GM11168 (cell line): ENCODE data around the gene BTBD16.

ENCODE experiments used
- in situ Hi-C: fragments of 300-500 bp; cut with MboI; formaldehyde crosslinking; loops from one replicate; pipeline ENCODE4 v1.12.0; 2022; ENCODE audit warnings: low sequenced_read_pairs; ENCODE audit not compliant: unreplicated experiment

The BTBD16 gene

DNA sequence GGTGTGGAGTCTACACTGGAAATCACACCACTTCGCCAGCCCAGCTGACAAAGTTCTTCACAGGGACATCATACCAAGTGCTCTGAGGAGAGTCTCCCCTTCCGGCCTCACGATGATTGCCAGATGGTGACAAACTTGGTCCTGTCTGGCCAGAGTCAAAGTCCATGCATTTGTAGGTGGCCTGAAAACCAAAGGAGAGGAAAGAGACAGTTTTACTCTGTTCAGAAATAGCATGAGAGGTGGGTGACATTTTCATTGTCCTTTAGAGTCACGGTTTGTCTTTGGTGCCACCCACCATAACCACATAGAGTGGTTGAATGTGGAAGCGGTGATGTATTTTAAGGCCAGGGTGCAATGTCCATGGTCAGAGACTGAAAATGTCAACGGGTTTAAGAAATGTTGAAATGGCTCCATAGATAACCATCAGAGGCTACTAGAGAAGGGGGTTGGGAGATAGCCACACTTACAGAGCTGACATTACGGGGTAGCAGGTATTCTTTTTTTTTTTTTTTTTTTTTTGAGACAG, 33.0 kb downstream of the BTBD16 start:
- in situ Hi-C loops, result no loop called here

GRCh38 chr10:122306282-122306681, 35.2 kb downstream of the BTBD16 start:
- in situ Hi-C loops, result no loop called here

DNA sequence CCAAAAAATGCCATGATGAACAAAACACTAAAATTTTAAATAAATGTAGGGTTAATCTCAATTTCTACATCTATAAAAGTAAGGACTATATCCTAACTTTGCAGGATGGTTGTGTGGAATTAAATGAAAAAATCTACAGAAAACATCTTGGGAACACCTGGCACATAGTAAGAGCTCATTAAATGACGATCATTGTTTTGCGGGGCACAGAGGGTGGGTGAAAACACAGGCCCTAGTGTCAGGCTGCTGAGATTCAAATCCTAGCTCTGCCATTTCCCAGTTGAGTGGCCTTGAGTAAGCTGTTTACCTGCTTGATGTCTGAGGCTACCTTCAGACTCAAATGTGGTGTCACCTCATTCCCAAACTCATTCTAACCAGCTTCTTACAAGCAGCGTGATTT, 35.6 kb downstream of the BTBD16 start:
- in situ Hi-C loops, result no loop called here

DNA sequence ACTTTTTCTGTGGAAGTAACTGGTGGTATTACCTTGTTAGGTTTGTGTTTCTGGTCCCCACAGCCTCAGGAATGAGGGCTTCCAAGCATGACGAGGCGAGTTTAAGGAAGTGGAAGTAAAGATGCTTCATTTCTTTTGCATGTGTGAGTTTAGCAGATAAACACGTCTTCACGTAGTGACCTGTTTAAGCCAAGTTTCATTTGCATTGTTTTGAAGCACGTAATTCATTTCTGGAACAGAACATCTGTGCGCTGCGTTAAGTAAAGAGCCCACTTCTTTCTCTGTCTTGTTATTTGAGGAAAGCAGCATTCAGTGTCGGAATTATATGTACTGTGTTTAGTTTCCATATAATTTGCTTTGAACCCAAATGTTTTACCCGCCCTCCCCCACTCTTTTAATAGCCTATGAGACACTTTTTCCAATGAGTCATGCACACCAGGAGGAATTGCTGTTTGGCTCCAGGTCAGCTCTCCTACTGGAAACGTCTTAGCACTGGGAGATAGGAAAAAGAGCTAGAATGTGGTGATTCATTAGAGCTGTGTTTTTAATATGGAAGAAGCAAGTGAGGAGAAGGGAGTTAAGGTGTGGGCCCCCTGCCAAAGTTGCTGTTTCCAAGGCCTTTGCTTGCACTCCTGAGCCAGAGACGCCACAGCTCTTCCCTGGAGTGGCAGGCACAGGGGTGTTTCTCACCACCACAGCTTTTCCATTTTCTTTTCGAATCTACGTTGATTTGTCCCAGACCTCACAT, 36.7 kb downstream of the BTBD16 start:
- in situ Hi-C loops, result no loop called here

DNA sequence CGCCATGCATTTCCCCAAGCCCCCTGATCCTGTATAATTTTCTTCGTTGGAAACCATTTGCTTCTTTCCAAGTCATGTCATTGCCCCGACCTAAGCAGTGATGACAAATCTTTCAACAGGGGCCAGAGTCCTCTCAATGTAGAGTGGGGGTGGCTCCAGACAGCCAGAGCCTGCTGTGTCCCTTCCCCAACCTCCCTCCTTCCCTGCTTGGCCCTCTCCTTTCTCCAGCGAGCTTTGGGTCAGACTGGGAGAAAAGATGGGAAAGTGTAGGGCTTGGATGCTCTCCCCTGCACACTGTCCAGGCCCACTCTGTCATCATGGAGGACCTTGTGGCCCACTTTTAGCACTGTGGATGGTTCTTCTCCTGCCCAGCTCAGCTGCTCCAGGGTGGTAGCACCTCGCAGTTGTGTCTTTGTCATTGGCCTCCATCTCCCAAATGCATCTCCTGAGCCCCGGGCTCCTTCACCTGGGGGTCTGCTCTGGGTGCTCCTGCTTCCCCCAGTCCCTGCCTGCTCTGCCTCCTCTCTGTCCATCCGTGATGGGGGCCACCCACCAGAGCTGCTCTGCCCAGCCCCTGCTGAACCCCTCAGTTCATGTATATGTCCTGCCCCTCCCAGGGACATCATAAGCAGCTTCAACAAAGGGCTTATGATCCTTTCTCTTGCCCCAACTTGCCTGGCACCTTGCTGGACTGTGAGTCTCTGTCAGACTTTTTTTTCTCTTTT, 37.5 kb downstream of the BTBD16 start:
- in situ Hi-C loops, result no loop called here

- in situ Hi-C loops, result no loop called here
These were observed 39.4 kb downstream of the BTBD16 start for GRCh38 chr10:122310311-122311050.

DNA sequence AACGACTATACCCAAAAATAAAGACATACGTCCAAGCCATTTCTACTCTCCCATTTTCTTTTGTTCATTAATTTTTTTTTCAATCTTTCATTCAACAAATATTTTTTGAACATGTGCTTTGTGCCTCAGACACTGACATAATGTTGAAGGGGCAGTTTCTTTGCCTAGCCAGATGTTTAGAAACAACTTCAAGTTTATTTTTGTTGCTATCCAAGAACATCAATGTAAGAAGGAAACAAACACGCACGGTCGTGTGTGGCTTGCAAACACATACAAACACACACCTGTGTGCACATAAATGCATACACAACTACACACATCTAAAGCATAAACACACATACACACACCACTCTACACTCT, 39.9 kb downstream of the BTBD16 start:
- in situ Hi-C loops, result no loop called here

GRCh38 chr10:122311716-122312115, 40.6 kb downstream of the BTBD16 start:
- in situ Hi-C loops, result no loop called here

GRCh38 chr10:122316224-122316884, 45.3 kb downstream of the BTBD16 start:
- in situ Hi-C loops, result no loop called here

- in situ Hi-C loops, result no loop called here
These were observed 50.9 kb downstream of the BTBD16 start for GRCh38 chr10:122321960-122322359.

DNA sequence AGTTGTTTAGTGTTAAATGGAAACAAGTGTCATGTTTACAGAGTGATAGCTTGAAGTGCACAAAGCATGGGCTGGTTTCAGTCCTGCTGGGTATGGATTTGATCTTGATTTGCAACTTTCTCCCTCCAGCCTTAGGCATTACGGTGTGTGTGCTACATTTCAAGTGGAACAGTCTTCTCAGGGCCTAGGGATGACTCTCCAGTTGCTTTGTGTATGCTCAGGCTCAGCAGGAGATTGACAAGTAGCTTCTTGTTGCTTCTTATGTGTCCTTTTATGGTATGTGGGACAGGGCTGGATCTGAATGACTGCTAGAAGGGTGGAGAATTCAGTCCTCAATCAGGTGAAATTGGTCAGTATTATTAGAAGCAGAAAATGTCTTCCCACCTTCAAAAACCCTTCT, 52.1 kb downstream of the BTBD16 start:
- in situ Hi-C loops, result no loop called here

DNA sequence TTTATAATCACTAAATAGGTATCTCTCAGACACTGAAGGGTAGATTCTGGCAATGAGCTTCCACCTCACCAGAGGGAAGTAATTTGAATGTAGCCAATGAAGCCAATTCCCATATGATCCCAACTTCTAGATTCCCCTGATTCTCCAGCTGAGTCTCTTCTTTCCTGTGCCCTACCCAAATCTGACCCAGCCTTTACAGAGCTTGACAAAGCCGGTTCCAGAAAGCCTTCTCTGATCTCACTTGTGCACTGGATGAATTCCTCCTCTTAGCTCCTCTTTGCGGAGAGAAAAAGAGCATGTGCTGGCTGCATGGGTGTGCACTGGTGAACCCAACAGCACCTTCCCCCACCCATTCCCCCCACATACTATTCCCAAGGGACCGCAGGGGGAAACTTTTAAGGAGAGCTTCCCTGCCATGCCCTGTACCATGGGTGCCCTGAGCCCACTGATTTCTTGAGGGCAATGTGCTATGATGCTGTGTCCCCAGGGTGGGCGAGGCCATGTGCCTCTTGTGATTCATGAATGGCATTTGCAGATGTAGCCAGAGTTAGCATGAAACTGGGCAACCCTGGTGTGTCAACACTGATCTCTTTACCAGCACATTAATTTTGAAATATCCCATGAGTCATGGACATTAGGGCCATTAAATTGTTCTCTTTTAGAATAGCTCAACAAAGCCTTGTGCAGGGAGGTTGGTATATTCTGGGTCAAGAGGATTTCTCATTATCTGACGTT, 53.0 kb downstream of the BTBD16 start:
- in situ Hi-C loops, result no loop called here

GRCh38 chr10:122325235-122325634, 54.1 kb downstream of the BTBD16 start:
- in situ Hi-C loops, result no loop called here

DNA sequence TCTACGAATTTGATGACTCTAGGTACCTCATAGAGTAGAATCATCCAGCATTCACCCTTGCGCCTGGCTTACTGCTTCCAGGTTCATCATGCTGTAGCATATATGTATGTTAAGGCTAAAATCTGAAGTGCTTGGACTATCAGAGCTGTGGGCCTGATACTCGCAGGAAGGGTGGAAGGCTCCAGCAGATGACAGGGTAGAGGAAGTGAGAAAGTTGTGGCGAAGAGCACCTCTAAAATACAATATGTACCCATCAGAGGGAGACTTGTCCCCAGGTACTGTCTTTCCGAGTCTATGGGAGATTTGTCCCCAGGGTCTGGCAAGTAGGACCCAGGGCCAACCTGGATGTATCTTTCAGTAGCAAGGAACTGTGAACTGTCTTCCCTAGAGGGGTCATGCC, 55.3 kb downstream of the BTBD16 start:
- in situ Hi-C loops, result no loop called here

DNA sequence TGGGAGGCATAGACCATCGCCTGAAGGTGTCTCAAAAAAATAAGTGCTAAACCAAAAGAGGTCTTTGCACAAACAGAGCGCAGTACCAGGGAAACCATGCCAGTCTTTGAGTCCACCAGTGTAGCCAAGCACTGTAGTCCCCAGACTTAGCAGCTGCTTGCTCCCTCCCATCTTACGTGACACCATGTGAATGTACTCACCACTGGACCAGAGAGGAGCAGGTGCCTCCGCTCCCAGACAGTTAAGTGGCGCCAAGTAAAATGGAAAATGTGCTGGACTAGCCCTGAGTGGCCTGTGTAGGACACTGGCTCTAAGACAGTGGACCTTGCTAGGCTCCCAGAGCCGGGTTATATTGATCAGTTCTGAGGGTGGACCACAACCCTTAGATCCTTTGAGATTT, 55.7 kb downstream of the BTBD16 start:
- in situ Hi-C loops, result no loop called here

DNA sequence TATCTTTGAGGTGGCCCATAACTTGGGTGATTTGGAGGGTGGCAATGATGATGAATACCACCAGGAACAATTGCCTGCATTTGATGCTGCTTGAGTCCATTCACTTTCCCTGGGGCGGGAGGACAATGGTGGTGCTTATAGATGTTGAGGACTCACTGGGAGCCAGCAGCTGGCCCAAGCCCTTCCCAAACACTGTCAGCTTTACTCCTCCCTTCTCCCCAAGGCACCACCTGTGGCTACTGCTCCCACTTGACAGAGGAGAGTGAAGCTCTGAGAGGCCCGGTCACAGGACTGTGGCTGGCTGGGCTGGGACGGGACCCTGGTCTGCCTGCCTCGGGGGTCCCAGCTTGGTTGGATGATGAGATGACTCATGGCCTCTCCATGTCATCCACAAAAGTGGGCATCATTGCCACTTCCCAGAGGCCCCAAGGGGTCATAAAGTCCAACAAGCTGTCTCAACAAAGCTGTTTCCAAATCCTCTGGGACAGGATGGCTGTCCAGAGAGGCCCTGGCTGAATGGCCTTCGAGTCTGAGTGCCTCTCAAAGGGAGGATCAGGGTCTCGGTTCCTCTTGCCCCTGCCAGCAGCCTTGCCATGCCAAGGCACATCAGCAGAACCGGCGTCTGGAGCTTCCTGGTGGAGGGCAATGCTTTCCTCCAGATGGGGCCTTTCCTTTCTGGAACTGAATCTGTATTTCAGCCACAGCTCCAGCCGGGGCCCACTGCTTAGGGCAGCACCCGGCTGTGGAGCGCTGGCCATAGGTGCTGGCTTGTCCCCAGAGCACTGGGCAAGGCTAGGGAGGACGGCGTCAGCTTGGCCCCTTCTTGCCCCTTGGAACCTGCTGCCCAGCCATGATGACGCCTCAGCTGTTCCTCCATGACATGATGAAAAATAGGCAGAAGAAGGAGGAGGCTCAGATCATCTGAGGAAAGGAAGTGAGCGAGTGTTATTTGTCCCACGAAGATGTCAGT, 56.4 kb downstream of the BTBD16 start:
- in situ Hi-C loops, result no loop called here

DNA sequence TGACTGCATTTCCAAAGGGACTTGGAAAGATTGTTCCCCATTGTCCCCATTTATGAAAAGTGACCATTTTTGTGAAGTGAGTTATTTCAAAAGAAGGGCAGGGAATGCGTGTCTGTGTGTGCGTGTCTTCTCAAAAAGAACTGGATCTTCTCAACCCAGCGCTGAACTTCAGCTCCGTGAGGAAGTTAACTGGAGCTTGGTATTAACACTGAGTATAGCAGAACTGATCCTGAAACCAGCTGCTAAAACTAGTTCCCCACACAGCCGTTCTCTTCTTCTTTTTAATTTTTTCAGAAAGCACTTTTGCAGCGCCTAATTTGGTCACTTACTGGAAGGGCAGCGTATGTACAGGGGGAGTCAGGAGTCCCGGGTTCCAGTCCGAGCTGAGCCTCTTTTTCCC, 57.6 kb downstream of the BTBD16 start:
- in situ Hi-C loops, result no loop called here

DNA sequence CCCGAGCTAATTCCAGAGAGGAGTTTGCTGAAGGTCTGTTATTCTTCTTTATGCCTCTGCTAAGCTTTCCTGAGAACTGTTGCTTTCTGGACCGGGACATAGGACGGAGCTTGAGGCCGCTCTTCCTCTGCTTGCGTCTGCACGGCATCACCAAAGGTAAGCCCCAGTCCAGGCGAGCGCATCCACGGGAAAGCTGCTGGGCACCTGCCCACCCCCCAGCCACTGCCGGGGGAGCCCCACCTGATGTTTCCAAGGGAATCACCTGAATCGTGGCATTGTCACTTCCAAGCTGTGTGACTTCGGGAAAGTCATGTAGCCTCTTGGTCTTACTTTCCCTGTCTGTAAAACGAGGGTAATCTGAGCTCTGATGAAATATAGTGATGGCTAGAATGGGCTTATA, 58.3 kb downstream of the BTBD16 start:
- in situ Hi-C loops, result no loop called here

GRCh38 chr10:122331100-122331499, 60.0 kb downstream of the BTBD16 start:
- in situ Hi-C loops, result no loop called here
